Tibial artery (tissue), 4 donors: ENCODE results near the gene KCNMA1.
A peak's percentile ranks its signal among the peaks of the same experiment; 100 is the strongest.

Experiments used
- DNase-seq, 2 donors: peaks; one replicate each; pipeline ENCODE4 v3.0.0-alpha.2; 2019
- H3K27ac ChIP-seq, 2 donors: fragments of 200-600 bp; sonication (generic) in 1 of 2; 1 replicate in 1 of 2; 2 replicates in 1 of 2; pipeline ENCODE4 v1.5.1; 2018 to 2019; ENCODE audit warnings: mild to moderate bottlenecking in 1 of 2
- H3K27me3 ChIP-seq, 2 donors: fragments of 200-600 bp; sonication (generic) in 1 of 2; one replicate each; pipeline versions ENCODE4 v1.5.1 to v1.6.0; 2016 to 2019
- H3K36me3 ChIP-seq, 3 donors: fragments of 200-600 bp; sonication (generic) in 2 of 3; one replicate each; pipeline ENCODE4 v1.5.1; 2016 to 2019; ENCODE audit warnings: mild to moderate bottlenecking in 2 of 3
- H3K4me1 ChIP-seq, 4 donors: fragments of 200-600 bp; sonication (generic) in 2 of 4; 1 replicate in 3 of 4; 2 replicates in 1 of 4; pipeline ENCODE4 v1.5.1; 2016 to 2019
- H3K4me3 ChIP-seq, 2 donors: fragments of 200-600 bp; sonication (generic) in 1 of 2; 1 replicate in 1 of 2; 2 replicates in 1 of 2; pipeline ENCODE4 v1.5.1; 2018 to 2019; ENCODE audit warnings: mild to moderate bottlenecking in 2 of 2
- H3K9me3 ChIP-seq, 3 donors: fragments of 200-600 bp; sonication (generic) in 1 of 3; one replicate each; pipeline ENCODE4 v1.5.1; 2016 to 2019
- CTCF ChIP-seq, 2 experiments: fragments of 200-600 bp in 1 of 2; fragments of 450-650 bp in 1 of 2; IDR thresholded peaks; one replicate each; pipeline ENCODE4 v1.5.1; 2017 to 2019; ENCODE audit warnings: antibody characterized with exemption in 2 of 2, mild to moderate bottlenecking in 1 of 2, moderate library complexity in 1 of 2
- intact Hi-C: fragments of 100-400 bp; cut with DNase I; formaldehyde crosslinking; loops from one replicate; pipeline ENCODE4 v1.15.0; 2023; ENCODE audit warnings: low total_unique reads

The KCNMA1 gene

GRCh38 chr10:77162697-77163096, 474.9 kb downstream of the KCNMA1 start:
- intact Hi-C loops, result loop anchor here (5.0 kb wide), 1 partner anchor 550 kb away; no protein-coding TSS in a partner anchor

DNA sequence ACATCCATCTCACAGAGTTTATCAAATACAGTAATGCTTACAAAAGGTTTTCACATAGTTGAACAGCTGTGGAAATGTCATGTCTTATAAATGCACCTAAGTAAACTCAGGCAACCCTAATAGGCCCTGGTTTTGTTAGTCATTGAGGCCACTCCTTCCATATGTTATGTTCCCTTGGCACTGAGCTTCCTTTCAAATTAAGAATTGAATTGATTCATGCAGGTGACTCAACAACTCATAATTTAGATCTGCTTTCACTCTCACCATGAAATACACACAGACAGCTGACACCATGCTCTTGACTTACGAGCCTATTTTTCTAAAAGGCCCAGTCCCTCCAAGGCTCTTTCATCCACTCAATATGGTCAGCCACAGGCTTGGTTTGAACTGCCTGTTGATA, 476.9 kb downstream of the KCNMA1 start:
- Histone ChIP-seq H3K36me3 (no peaks in the 10 kb centered on the region), H3K27ac (no peak overlapping the region), H3K4me3 (no peak overlapping the region), H3K27me3 (no peaks in the 10 kb centered on the region), H3K4me1 (peaks cover 0 to 47% (median 35%) of the 10 kb centered on the region in 4 donors), H3K9me3 (no peaks in the 10 kb centered on the region)
- intact Hi-C loops, result loop anchor here (5.0 kb wide), 1 partner anchor 552 kb away; no protein-coding TSS in a partner anchor
- TF ChIP-seq CTCF (IDR thresholded peaks at IDR 0.05), result no peak
- DNase-seq, result no peak

More at GRCh38 chr10:77162697-77163096, 474.9 kb downstream of the KCNMA1 start:
- no peak overlapping the region for H3K4me3 ChIP-seq
- no peaks in the 10 kb centered on the region for H3K36me3 ChIP-seq
- peaks cover 0 to 39% (median 21%) of the 10 kb centered on the region in 4 donors for H3K4me1 ChIP-seq
- no peaks in the 10 kb centered on the region for H3K9me3 ChIP-seq
- H3K27me3 ChIP-seq, result no peaks in the 10 kb centered on the region
- TF ChIP-seq CTCF (IDR thresholded peaks at IDR 0.05), result no peak
- DNase-seq, result no peak
- no peak overlapping the region for H3K27ac ChIP-seq

DNA sequence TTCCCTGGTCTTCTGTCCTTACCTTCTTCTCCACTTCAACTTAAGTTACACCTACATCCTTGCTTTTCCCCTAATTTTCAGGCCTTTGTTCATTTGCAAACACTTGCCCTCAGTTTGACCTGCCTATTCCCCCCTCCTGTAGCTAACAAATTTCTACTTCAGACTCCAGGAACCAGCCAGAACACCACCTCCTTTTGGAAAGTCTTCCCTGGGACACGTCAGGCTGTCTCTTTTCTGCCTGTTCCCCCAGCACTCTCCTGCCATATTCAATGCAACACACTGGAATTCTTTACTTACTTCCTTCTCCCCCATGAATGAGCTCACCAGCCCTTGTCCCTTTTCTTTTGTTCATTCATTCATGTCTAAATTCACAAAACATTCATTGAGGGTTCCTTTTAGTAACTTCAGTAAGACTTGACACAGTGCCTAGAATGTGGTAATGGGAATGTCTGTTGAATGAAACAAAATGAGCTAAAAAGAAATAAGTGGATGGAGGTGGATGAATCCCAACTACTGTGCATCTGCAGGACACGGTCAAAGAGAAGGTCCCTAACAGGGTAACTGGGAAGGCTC, 478.0 kb downstream of the KCNMA1 start:
- no peaks in the 10 kb centered on the region for H3K9me3 ChIP-seq
- H3K36me3 ChIP-seq, result no peaks in the 10 kb centered on the region
- H3K27me3 ChIP-seq, result no peaks in the 10 kb centered on the region
- H3K4me1 ChIP-seq, result peaks cover 0 to 47% (median 32%) of the 10 kb centered on the region in 4 donors
- TF ChIP-seq CTCF (IDR thresholded peaks at IDR 0.05), result no peak
- no peak for DNase-seq
- H3K27ac ChIP-seq, result no peak overlapping the region
- no peak overlapping the region for H3K4me3 ChIP-seq
- intact Hi-C loops, result loop anchor here (5.0 kb wide), 1 partner anchor 553 kb away; no protein-coding TSS in a partner anchor

- Histone ChIP-seq H3K36me3 (no peaks in the 10 kb centered on the region), H3K4me3 (no peak overlapping the region), H3K27me3 (no peaks in the 10 kb centered on the region), H3K9me3 (no peaks in the 10 kb centered on the region), H3K27ac (no peak overlapping the region), H3K4me1 (peaks cover 0 to 47% (median 24%) of the 10 kb centered on the region in 4 donors)
- TF ChIP-seq CTCF (IDR thresholded peaks at IDR 0.05), result no peak
- intact Hi-C loops, result no loop called here
- no peak for DNase-seq
These were observed 478.9 kb downstream of the KCNMA1 start for GRCh38 chr10:77158666-77159065.

- Histone ChIP-seq H3K4me3 (no peak overlapping the region), H3K27ac (peak overlapping the region; percentile 49 to 61), H3K36me3 (no peaks in the 10 kb centered on the region), H3K4me1 (peaks cover 0 to 49% (median 21%) of the 10 kb centered on the region in 4 donors), H3K27me3 (no peaks in the 10 kb centered on the region), H3K9me3 (no peaks in the 10 kb centered on the region)
- DNase-seq, result no peak
- intact Hi-C loops, result no loop called here
- no peak for TF ChIP-seq CTCF (IDR thresholded peaks at IDR 0.05)
These were observed 480.2 kb downstream of the KCNMA1 start for GRCh38 chr10:77157248-77158019.
